GM19463 (cell line): Measurements from ENCODE around the gene CSNK2A2.

Experiments used
- ATAC-seq: cut with Tn5 transposase; IDR thresholded peaks from one replicate; pipeline ENCODE4 v1.9.1; 2021; ENCODE audit warnings: mild to moderate bottlenecking, moderate library complexity; ENCODE audit not compliant: unreplicated experiment

Gene CSNK2A2

GRCh38 chr16:58114827-58115825, 82.8 kb downstream of the CSNK2A2 start:
- no peak for ATAC-seq

GRCh38 chr16:58111302-58111627, 86.6 kb downstream of the CSNK2A2 start:
- ATAC-seq: no peak

GRCh38 chr16:58110571-58111301, 87.2 kb downstream of the CSNK2A2 start:
- no peak for ATAC-seq

- ATAC-seq: no peak
Observed at GRCh38 chr16:58109881-58110280, 88.0 kb downstream of the CSNK2A2 start.

- ATAC-seq: peak; percentile 73
Observed at GRCh38 chr16:58109330-58109729, 88.6 kb downstream of the CSNK2A2 start.
